Tibial nerve (tissue), 4 donors: ENCODE results near the gene ANKRD44. TPM values are rescaled to one million over a fixed set of nuclear protein-coding genes. Genes with fewer than 3 reads are reported as not detected.

Experiments
- DNase-seq, 2 donors: peaks; one replicate each; pipeline ENCODE4 v3.0.0-alpha.2; 2019; ENCODE audit warnings: low spot score in 2 of 2
- H3K27ac ChIP-seq, 4 donors: fragments of 200-600 bp; sonication (generic) in 3 of 4; one replicate each; pipeline ENCODE4 v1.5.1; 2017 to 2019; ENCODE audit warnings: mild to moderate bottlenecking in 1 of 4
- H3K27me3 ChIP-seq, 2 donors: fragments of 200-600 bp; sonication (generic) in 1 of 2; one replicate each; pipeline versions ENCODE4 v1.5.1 to v1.6.0; 2017 to 2019
- H3K36me3 ChIP-seq, 3 donors: fragments of 200-600 bp; sonication (generic); one replicate each; pipeline ENCODE4 v1.5.1; 2018 to 2019
- H3K4me1 ChIP-seq, 4 donors: fragments of 200-600 bp; sonication (generic) in 3 of 4; one replicate each; pipeline ENCODE4 v1.5.1; 2017 to 2019
- H3K4me3 ChIP-seq, 4 donors: fragments of 200-600 bp; sonication (generic) in 3 of 4; one replicate each; pipeline ENCODE4 v1.5.1; 2017 to 2019; ENCODE audit warnings: mild to moderate bottlenecking in 1 of 4, moderate library complexity in 1 of 4
- H3K9me3 ChIP-seq, 4 donors: fragments of 200-600 bp; sonication (generic) in 3 of 4; one replicate each; pipeline ENCODE4 v1.5.1; 2017 to 2019
- CTCF ChIP-seq, 5 experiments: fragments of 200-600 bp in 3 of 5; fragments of 450-650 bp in 2 of 5; sonication (generic) in 3 of 5; IDR thresholded peaks; one replicate each; pipeline ENCODE4 v1.5.1; 2016 to 2019; ENCODE audit warnings: antibody characterized with exemption in 5 of 5, mild to moderate bottlenecking in 3 of 5, moderate library complexity in 2 of 5
- EP300 ChIP-seq, 2 donors: sonication (generic); formaldehyde crosslinking; IDR thresholded peaks; one replicate each; pipeline ENCODE4 v1.6.1; 2017; ENCODE audit warnings: antibody characterized with exemption in 2 of 2, mild to moderate bottlenecking in 1 of 2
- POLR2A ChIP-seq, 2 donors: fragments of 450-650 bp; IDR thresholded peaks; one replicate each; pipeline ENCODE4 v1.6.1; 2017; ENCODE audit warnings: antibody characterized with exemption in 2 of 2, mild to moderate bottlenecking in 2 of 2, moderate library complexity in 2 of 2
- WGBS, 2 donors: methylation state at CpG; one replicate each; pipeline ENCODE4 v1.1.5; 2018; 5-methylcytosine and 5-hydroxymethylcytosine counted together
- total RNA-seq, 4 donors: library from RNA; depleted of rRNA; stranded (reverse); fragments of >200 nt; gene quantifications; one replicate each; pipeline ENCODE4 v1.1.0, GENCODE V29; 2016

The ANKRD44 gene
- total RNA-seq, 4 donors from 2014 or later = 28.5 to 48.9 (median 41.5) TPM

- Histone ChIP-seq H3K4me1 (peaks cover 0 to 31% (median 17%) of the 10 kb centered on the region in 4 donors), H3K27me3 (no peaks in the 10 kb centered on the region), H3K4me3 (peak overlapping the region in 1 of 4 donors; percentile 19), H3K27ac (peak overlapping the region in 3 of 4 donors; percentile 63 to 72 (median 65)), H3K36me3 (no peaks in the 10 kb centered on the region), H3K9me3 (no peaks in the 10 kb centered on the region)
- TF ChIP-seq EP300 (IDR thresholded peaks at IDR 0.05) (no peak), POLR2A (IDR thresholded peaks at IDR 0.05) (no peak), CTCF (IDR thresholded peaks at IDR 0.05) (no peak)
- DNase-seq = no peak
These were observed 54.6 kb downstream of the ANKRD44 start for GRCh38 chr2:197256021-197256420.

DNA sequence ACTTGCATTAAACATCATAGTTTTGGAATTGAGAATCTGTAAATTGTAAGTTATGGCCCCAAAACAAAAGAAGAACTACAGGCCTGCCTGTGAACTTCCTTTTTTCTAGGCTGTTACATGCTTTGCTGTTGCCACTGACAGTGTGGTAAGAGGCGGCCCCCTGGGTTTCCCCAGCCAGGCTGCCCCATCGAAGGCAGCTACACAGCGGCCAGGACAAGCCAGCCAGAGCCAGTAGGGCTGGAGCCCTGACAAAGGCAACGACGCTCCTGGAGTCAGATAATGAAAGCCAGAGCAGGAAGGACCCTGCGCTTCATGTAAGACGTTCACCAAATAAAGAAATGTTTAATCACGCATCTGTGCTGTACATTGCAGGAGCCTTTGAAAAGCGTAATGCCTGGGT is 55.0 kb downstream of the ANKRD44 start:
- H3K4me1 ChIP-seq = peaks cover 0 to 34% (median 18%) of the 10 kb centered on the region in 4 donors
- WGBS, 2 donors = 32 to 52% methylated on average over 9 of the region's 9 CpGs
- peak in 1 of 2 donors; percentile 12 for TF ChIP-seq EP300 (IDR thresholded peaks at IDR 0.05)
- TF ChIP-seq CTCF (IDR thresholded peaks at IDR 0.05) = no peak
- no peaks in the 10 kb centered on the region for H3K27me3 ChIP-seq
- H3K27ac ChIP-seq = peak overlapping the region in 3 of 4 donors; percentile 63 to 72 (median 65)
- no peaks in the 10 kb centered on the region for H3K36me3 ChIP-seq
- no peaks in the 10 kb centered on the region for H3K9me3 ChIP-seq
- H3K4me3 ChIP-seq = peak overlapping the region in 1 of 4 donors; percentile 19
- peak; percentile 42 to 53 for DNase-seq

DNA sequence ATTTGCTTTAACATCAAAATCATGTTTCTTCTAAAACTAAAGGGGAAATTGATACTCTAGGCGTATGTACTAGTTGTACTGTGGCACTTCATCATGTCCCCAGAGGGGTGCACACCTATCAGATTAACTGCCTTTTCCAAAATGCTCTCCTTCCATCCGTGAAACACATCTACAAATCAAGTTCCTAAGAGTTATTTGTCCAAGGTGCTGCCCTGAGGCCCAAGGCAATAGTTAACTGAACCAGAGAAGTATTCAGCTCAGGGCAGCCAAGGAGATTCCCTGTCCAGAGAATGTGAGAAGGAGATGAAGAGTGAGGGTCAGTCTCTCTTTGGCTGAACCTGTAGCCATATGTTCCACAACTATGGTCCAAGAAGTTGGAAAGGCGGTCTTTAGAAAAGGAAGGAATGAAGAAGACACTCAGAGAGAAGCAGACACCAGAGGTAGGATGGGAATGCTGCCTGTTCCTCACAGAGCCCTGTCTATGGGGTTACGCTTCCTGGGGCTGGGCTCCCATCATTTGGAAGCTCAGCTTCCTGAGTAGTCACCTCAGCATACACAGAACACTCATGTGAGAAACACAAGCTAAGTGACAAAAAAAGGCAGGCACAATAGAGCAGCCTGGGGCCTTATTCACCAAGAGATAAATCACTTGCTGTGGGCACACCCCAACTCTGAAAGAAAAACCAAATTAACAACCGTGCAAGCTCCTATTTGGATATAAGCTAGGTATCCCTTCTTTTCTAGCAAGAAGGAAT is 55.6 kb downstream of the ANKRD44 start:
- peaks cover 0 to 39% (median 18%) of the 10 kb centered on the region in 4 donors for H3K4me1 ChIP-seq
- no peak for DNase-seq
- WGBS, 2 donors = 74 to 81% methylated on average over 5 of the region's 5 CpGs

DNA sequence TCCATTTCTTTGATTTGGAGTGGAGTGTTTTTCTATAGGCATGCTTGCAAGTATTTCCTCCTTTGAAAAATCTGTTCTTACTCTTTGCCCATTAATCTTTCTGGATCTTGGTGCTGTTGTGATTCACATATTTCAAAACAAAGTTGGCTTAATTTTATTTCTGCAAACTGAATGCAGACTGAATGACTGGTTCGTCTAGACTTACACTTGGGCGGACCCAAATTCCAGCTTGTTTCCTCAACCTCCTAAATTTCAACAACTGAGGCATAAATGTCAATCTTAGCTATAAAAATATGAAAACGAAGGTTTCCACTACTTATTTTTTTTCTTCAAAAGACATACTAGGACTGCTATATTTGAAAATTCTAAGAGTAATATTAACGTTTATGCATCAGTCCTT is 59.0 kb downstream of the ANKRD44 start:
- TF ChIP-seq EP300 (IDR thresholded peaks at IDR 0.05) (no peak), POLR2A (IDR thresholded peaks at IDR 0.05) (no peak), CTCF (IDR thresholded peaks at IDR 0.05) (no peak)
- Histone ChIP-seq H3K27ac (peak overlapping the region in 1 of 4 donors; percentile 33), H3K36me3 (no peaks in the 10 kb centered on the region), H3K4me3 (no peak overlapping the region), H3K9me3 (no peaks in the 10 kb centered on the region), H3K4me1 (peaks cover 0 to 56% (median 12%) of the 10 kb centered on the region in 4 donors), H3K27me3 (no peaks in the 10 kb centered on the region)
- 30 to 33% methylated on average over 4 of the region's 4 CpGs for WGBS, 2 donors
- DNase-seq = no peak

More for the DNA sequence above, 55.6 kb downstream of the ANKRD44 start:
- Histone ChIP-seq H3K4me3 (peak overlapping the region in 1 of 4 donors; percentile 19), H3K9me3 (no peaks in the 10 kb centered on the region), H3K27ac (peak overlapping the region in 3 of 4 donors; percentile 63 to 72 (median 65)), H3K27me3 (no peaks in the 10 kb centered on the region), H3K36me3 (no peaks in the 10 kb centered on the region)
- TF ChIP-seq CTCF (IDR thresholded peaks at IDR 0.05) = no peak
- no peak for TF ChIP-seq EP300 (IDR thresholded peaks at IDR 0.05)
- TF ChIP-seq POLR2A (IDR thresholded peaks at IDR 0.05) = no peak

DNA sequence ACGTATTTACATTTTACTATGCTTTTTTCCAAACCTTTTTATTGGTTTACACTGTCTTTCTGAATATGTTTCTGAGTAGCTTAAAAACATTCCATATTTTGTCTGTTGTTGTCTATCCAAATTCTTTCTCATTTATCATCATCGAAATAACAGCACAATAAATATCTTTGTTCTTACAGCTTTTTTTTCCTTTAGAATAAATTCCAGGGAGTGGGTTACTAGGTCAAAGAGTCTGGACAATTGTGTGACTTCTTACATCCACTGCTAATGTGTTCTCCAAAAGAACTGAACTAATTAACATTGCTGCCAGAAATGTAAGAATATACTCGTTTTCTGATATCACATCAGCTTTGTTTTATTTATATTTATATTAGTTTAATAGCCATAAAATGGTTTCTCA is 59.4 kb downstream of the ANKRD44 start:
- DNase-seq = no peak
- no peaks in the 10 kb centered on the region for H3K9me3 ChIP-seq
- H3K27ac ChIP-seq = peak overlapping the region in 1 of 4 donors; percentile 33
- H3K4me1 ChIP-seq = peaks cover 0 to 52% (median 10%) of the 10 kb centered on the region in 4 donors
- no peak overlapping the region for H3K4me3 ChIP-seq
- TF ChIP-seq POLR2A (IDR thresholded peaks at IDR 0.05) (no peak), CTCF (IDR thresholded peaks at IDR 0.05) (no peak), EP300 (IDR thresholded peaks at IDR 0.05) (no peak)
- WGBS, 2 donors = 26 to 32% methylated on average over 3 of the region's 3 CpGs
- no peaks in the 10 kb centered on the region for H3K36me3 ChIP-seq
- no peaks in the 10 kb centered on the region for H3K27me3 ChIP-seq
